Activated CD4-positive, alpha-beta T cell treated with anti-CD3 and anti-CD28 coated beads, Interleukin-2, amount 50 U/mL, for 24 hours (primary cell): ENCODE measurements around the gene AGBL4.
"Not testable (repeated sequence)": the region's sequence is repeated elsewhere in the genome, so short reads cannot be mapped to it uniquely, and the experiment has no call there.

Source experiments
- DNase-seq, 2 donors: peaks; one replicate each; pipeline ENCODE4 v3.0.0-alpha.2; 2020; ENCODE audit warnings: low read depth in 1 of 2, low spot score in 1 of 2

The AGBL4 gene

DNA sequence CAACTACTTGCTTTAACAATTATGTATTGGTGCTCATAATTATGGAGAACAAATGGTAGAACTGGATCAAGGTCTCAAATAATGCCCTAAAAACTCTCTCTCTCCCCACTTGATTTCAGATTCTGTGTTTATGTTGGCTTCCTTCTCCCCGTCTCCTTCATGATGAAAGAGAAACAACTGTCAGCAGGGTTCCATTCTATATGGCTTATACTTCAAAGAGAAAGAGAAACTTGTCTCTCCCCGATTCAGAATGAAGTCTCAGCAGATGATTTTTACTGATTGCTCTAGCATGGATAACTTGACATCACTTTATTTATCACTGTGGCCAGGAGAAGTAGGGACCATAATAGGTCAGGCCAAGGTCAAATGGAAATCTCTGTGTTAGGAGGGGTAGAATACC is 575.6 kb downstream of the AGBL4 start:
- DNase-seq = no peak

DNA sequence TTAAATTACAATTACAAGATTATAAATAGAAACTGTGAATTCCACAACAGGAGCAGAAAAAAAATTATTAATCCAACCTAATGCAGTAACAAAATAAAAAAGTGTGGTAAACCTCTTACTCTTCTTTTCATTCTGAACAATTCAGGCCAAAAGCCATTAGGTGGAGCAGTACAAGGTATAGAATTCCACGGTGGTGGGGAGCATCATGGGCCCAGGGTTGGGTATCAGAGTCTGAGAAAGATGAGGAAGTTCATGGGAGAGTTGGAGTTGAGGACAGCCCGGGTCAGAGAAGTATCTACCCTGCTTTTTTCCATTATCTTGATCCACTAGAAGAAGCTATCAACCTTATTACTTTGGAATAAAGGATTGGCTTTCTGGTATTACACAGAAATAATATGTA is 586.9 kb downstream of the AGBL4 start:
- no peak for DNase-seq

DNA sequence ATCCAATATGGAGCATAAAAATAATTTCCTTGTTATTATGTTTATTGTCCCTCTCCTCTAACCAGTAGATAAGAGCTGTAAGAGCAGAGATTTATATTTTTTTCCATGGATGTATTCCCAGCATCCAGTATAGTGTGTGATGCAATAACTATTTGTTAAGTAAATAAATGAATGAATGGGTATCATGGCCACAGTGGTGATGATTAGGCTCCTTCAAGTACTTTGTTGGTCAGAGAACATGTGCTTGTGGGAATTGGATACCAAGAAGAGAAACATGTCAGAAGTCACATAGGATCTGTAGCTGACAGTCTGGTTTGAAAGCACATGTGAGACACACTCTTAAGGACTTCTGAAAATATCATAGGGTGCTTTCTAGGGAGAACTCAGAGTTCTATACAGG is 588.5 kb downstream of the AGBL4 start:
- DNase-seq = no peak

DNA sequence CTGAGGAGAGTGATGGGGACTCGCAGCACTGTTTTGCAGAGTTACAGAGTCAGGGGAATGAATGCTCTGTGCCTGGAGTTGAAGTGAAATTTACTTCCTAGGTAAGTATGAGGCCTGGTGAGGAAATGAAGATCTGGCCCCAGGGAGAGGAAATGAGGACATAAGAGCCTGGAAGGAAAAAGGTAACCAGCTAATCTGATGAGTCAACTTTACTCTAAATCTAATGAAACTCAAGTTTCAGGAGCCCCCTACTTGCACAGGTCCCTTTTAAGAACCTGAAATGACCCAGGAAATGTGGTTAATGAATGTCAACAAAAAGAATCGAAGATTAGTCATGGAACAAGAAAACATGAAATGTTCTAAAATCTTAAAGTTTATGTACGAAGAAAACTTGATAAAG is 599.0 kb downstream of the AGBL4 start:
- DNase-seq = no peak

DNA sequence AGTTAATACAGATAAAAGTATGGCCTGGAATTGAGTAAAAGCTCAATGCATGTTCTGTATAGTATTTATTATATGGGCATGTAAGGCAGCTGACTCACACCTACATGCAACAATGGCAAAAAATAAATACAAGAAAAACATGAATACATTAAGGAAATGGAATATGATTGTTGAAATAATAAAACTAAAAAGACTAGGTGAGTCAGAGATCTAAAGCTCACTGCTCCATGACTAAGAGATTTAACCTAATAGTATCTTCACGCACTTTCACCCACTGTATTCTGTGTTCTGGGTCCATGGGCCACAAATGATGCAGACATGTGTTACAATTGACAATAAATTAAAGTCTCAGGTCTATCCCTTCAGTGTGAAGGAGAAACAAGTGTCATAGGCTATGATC is 607.0 kb downstream of the AGBL4 start:
- no peak for DNase-seq

DNA sequence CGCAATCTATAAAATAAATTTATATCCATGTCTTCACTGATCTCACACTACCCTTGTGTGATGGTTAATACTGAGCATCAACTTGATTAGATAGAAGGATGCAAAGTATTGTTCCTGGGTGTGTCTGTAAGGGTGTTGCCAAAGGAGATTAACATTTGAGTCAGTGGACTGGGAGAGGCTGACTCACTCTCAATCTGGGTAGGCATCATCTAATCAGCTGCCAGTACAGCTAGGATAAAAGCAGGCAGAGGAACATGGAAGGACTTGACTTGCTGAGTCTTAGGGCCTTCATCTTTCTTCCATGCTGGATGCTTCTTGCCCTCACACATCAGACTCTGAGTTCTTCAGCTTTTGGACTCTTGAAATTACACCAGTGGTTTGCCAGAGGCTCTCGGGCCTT is 615.4 kb downstream of the AGBL4 start:
- DNase-seq = no peak

DNA sequence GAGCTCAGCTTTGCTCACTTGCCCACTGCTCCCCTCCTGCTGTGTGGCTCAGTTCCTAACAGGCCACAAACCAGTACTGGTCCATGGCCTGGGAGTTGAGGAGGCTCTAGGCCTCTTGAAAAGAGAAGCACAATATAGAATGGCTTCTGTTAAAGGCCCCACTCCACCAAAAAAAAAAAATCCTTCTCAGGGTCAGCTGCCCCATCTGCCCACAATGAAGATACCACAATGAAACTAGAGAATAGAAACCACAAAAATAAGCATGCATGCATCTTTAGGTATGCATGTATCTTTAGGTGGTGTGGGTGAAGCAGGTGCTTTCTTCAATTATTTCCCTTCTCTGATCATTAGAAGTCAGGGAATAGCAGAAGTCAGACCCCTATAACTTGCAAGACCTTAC is 626.7 kb downstream of the AGBL4 start:
- no peak for DNase-seq

DNA sequence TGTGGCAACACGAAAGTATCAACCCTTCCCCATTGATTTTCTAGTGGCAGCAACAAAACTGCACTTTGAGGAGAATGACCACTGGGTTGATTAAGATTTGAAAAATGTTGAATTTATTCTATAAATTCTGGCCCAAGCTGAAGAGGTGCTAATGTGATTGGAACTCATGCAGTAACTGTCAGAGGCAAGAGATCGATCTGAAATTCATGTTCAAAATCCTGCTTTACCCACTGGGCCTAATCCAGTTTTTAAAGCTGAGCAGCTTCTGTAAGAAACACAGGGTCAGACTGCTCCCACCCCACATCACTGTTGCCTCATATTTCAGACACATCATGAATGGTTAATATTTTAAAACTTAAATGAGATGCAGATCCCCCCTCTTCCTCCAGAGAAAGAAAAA is 629.6 kb downstream of the AGBL4 start:
- DNase-seq = no peak

DNA sequence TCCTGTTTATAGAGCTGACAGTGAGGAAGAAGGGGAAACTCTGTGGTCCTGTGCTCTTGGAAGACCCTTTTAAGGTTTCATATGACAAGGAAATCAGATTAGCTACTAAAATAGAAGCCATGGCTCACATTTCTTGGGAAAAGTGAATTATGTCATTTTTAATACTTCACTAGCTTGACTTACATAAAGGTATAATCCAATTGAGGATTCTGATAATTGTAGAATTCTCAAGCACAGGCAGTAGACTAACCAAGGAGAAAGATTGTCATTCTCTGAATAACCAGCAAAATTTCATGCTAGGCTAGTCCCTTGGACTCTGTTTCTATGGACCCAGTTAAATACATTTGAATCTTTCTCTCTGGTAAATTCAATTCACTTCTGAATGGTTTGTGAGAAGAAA is 634.1 kb downstream of the AGBL4 start:
- no peak for DNase-seq

GRCh38 chr1:49364676-49365075 is 659.1 kb downstream of the AGBL4 start:
- no peak for DNase-seq

- DNase-seq = no peak
Observed at GRCh38 chr1:49363628-49364027, 660.1 kb downstream of the AGBL4 start.

DNA sequence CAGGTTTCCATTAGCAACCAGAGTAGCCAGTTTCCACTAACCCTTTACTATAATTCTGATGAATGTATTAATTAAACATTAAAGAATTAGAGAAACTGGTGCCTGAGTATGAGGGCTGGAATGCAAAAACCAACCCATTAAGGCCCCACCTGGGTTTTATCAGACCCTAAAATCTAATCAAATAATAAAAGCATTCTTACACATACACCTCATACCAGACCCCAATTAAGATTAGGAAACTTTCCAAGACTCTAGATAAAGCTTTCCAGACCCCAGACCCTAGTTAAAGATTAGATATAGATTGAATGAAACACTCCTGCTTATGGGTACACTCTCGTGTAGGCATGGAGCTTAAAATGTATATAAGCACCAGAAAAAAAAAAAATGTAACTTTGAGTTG is 665.7 kb downstream of the AGBL4 start:
- DNase-seq = no peak

- DNase-seq = no peak
Observed at GRCh38 chr1:49356594-49356993, 667.2 kb downstream of the AGBL4 start.

DNA sequence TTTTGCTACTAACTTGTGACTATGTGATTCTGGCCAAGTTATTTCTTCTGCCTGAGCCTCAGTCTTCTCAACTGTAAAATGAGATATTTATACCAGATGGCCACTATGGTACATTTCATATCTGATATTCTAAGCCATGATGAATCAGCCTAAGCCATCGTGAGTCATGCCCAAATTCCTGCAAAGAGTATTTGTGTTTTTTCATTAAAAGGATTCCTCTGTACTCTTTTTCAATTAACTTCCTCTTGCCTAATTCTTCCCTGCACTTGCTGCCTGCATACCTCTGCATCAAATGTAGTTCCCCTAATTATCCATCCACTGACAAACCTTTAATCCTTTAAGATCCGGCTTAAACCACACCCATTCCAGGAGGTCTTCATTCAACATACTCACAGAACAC is 672.0 kb downstream of the AGBL4 start:
- no peak for DNase-seq

DNA sequence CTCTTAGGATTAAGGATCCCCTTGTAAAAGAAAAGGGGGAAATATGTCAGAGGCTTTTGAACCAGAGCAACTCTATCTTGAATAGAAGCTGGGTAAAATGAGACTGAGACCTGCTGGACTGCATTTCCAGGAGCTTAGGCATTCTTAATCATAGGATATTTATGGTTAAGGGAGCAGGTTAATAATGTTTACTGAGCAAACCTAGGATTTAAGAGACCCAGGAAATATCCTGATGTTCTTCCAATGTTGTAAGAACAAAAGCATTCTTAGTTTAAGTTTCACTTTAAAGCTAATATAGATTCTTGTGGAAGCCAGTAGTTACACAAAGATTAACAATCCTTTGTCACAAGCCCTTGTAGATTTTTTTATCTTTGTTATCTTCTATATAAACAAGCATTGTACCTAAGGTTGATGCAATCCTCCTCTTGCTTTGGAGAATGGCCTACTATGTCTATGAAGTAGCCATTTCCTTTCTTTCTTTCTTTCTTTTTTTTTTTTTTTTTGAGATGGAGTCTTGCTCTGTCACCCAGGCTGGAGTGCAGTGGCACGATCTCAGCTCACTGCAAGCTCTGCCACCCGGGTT is 676.9 kb downstream of the AGBL4 start:
- no peak for DNase-seq

DNA sequence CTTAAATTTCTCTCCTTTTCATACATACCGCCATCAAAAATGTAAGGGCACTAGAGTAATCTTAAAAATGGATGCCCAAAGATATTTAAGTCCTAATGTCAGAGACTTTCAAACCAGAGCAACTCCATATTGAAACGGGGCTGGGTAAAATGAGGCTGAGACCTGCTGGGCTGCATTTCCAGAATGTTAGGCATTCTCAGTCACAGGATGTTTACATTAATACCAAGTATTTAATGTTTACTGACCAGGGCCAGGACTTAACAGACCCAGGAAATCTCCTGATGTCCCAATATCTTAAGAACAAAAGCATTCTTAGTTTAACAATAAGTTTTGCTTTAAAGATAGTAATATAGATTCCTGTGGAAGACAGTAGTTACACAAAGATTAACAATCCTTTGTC is 683.2 kb downstream of the AGBL4 start:
- DNase-seq = no peak

GRCh38 chr1:49339043-49339442 is 684.7 kb downstream of the AGBL4 start:
- no peak for DNase-seq

GRCh38 chr1:49337251-49337650 is 686.5 kb downstream of the AGBL4 start:
- no peak for DNase-seq

- no peak for DNase-seq
Observed at GRCh38 chr1:49333906-49334305, 689.8 kb downstream of the AGBL4 start.

DNA sequence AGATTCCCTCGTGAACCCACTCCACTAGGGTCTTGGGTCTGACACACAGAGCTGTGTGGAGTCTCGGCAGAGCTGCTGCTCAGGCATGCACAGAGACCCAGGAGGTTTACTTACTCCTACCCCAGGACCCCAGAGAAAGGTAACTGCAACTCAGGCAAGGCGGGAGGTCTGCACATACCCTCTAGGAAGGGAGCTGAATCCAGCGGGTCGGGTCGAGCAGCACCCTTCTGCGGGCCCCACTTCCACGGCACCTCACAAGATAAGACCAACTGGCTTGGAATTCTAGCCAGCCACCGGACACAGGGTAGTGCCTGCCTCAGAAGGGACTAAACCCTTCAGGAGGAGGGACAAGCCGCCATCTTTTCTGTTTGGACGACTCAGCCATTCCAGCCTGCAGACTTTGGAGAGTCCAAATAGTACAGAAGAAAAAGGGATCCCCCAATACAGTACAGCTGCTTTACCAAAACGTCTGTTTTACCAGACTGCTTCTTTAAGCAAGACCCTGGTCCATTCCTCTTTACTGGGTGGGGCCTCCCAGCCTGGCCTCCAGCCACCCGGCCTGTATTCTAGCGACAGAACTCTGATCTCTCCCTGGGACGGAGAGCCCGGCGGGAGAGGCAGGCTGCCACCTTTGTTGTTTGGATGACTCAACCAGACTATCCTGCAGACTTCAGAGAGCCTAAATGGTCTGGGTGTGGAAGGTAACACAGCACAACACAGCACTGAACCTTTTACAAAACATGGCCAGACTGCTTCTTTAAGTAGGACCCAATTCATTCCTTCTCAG is 692.5 kb downstream of the AGBL4 start:
- DNase-seq = no peak

GRCh38 chr1:49323925-49324540 is 699.7 kb downstream of the AGBL4 start:
- DNase-seq = no peak

DNA sequence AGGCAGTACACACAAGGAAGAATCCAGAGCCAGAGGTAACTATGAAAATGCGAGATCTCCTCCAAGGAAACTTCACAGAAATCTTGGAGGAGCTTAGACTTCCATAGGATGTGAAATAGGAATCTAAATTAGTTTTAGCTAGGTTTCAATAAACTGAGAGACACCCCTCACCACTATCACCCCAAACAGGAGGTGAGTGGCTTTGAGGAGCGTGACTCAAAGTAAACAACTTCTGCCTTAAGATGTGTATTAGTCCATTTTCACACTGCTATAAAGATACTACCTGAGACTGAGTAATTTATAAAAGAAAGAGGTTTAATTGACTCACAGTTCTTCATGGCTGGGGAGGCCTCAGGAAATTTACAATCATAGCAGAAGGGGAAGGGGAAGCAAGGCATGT is 703.3 kb downstream of the AGBL4 start:
- not testable (repeated sequence) for DNase-seq
